UCSD-AML1 (cell line): Measurements from ENCODE around the gene SMAGP.
"Not testable (repeated sequence)": the region's sequence is repeated elsewhere in the genome, so short reads cannot be mapped to it uniquely, and the experiment has no call there.

Experiments
- DNase-seq: peaks from one replicate; lab custom pipeline; 2025; ENCODE audit not compliant: unreplicated experiment; lab: John Stamatoyannopoulos, UW

The SMAGP gene

GRCh38 chr12:51270067-51270950, at the start of gene SMAGP:
SMAGP (minus strand) TSS chr12:51270415; CDS start chr12:51269278, 1,137 bp downstream.
- peak; percentile 49 for DNase-seq

- DNase-seq = no peak
These were observed 48.8 kb upstream of the SMAGP start for GRCh38 chr12:51318846-51319599.

GRCh38 chr12:51318057-51318806, 48.0 kb upstream of the SMAGP start:
- not testable (repeated sequence) for DNase-seq

- DNase-seq = no peak
These were observed 41.2 kb upstream of the SMAGP start for GRCh38 chr12:51311389-51311788.

- no peak for DNase-seq
These were observed 37.7 kb upstream of the SMAGP start for GRCh38 chr12:51307655-51308593.

GRCh38 chr12:51306507-51306906, 36.3 kb upstream of the SMAGP start:
- no peak for DNase-seq

- not testable (repeated sequence) for DNase-seq
These were observed 30.6 kb upstream of the SMAGP start for GRCh38 chr12:51300768-51301167.

GRCh38 chr12:51295651-51296050, 25.4 kb upstream of the SMAGP start:
- no peak for DNase-seq

GRCh38 chr12:51294097-51294496, 23.9 kb upstream of the SMAGP start:
- DNase-seq = not testable (repeated sequence)

GRCh38 chr12:51293696-51294095, 23.5 kb upstream of the SMAGP start:
- no peak for DNase-seq

GRCh38 chr12:51291603-51292513, 21.6 kb upstream of the SMAGP start:
- peak; percentile 36 for DNase-seq

GRCh38 chr12:51285843-51286242, 15.6 kb upstream of the SMAGP start:
- no peak for DNase-seq

GRCh38 chr12:51281202-51281924, 11.1 kb upstream of the SMAGP start:
- no peak for DNase-seq

GRCh38 chr12:51275088-51275487, 4.9 kb upstream of the SMAGP start:
- no peak for DNase-seq

- DNase-seq = not testable (repeated sequence)
These were observed 2.6 kb upstream of the SMAGP start for GRCh38 chr12:51272810-51273209.

- DNase-seq = no peak
These were observed 820 bp upstream of the SMAGP start for GRCh38 chr12:51270951-51271518.

GRCh38 chr12:51269174-51270066, 795 bp downstream of the SMAGP start:
- peak; percentile 43 for DNase-seq
